EH (cell line): ENCODE results near the gene PCSK2.

Experiments used
- DNase-seq: peaks from one replicate; pipeline ENCODE4 v3.0.0-alpha.2; 2015; ENCODE audit warnings: low read depth

The PCSK2 gene

GRCh38 chr20:17334932-17335331 lies 108.1 kb downstream of the PCSK2 start:
- DNase-seq: no peak

GRCh38 chr20:17339000-17339399 lies 112.2 kb downstream of the PCSK2 start:
- no peak for DNase-seq

GRCh38 chr20:17343091-17343490 lies 116.3 kb downstream of the PCSK2 start:
- DNase-seq: no peak

GRCh38 chr20:17343656-17344452 lies 117.0 kb downstream of the PCSK2 start:
- peak; percentile 3 for DNase-seq

GRCh38 chr20:17344790-17345189 lies 118.0 kb downstream of the PCSK2 start:
- DNase-seq: no peak

- DNase-seq: no peak
Measured at GRCh38 chr20:17345321-17345720, 118.5 kb downstream of the PCSK2 start.

GRCh38 chr20:17350321-17350720 lies 123.5 kb downstream of the PCSK2 start:
- no peak for DNase-seq

GRCh38 chr20:17357238-17357637 lies 130.4 kb downstream of the PCSK2 start:
- no peak for DNase-seq

- no peak for DNase-seq
Measured at GRCh38 chr20:17358854-17359253, 132.0 kb downstream of the PCSK2 start.

- DNase-seq: no peak
Measured at GRCh38 chr20:17364681-17365080, 137.8 kb downstream of the PCSK2 start.

GRCh38 chr20:17365831-17366230 lies 139.0 kb downstream of the PCSK2 start:
- DNase-seq: no peak

- DNase-seq: no peak
Measured at GRCh38 chr20:17369506-17369905, 142.7 kb downstream of the PCSK2 start.

- no peak for DNase-seq
Measured at GRCh38 chr20:17372806-17373440, 146.1 kb downstream of the PCSK2 start.

GRCh38 chr20:17374086-17374485 lies 147.2 kb downstream of the PCSK2 start:
- DNase-seq: no peak

- DNase-seq: no peak
Measured at GRCh38 chr20:17376031-17376430, 149.2 kb downstream of the PCSK2 start.

GRCh38 chr20:17377231-17377630 lies 150.4 kb downstream of the PCSK2 start:
- no peak for DNase-seq

GRCh38 chr20:17379651-17380050 lies 152.8 kb downstream of the PCSK2 start:
- DNase-seq: no peak

GRCh38 chr20:17380801-17381200 lies 154.0 kb downstream of the PCSK2 start:
- no peak for DNase-seq

GRCh38 chr20:17381724-17382123 lies 154.9 kb downstream of the PCSK2 start:
- DNase-seq: no peak

- DNase-seq: no peak
Measured at GRCh38 chr20:17385798-17386197, 159.0 kb downstream of the PCSK2 start.

GRCh38 chr20:17390655-17391054 lies 163.8 kb downstream of the PCSK2 start:
- no peak for DNase-seq

GRCh38 chr20:17391127-17391771 lies 164.4 kb downstream of the PCSK2 start:
- DNase-seq: no peak

GRCh38 chr20:17394411-17394810 lies 167.6 kb downstream of the PCSK2 start:
- peak; percentile 1 for DNase-seq
